ENCODE data around the gene ECHS1. TPM values are rescaled to one million over a fixed set of nuclear protein-coding genes. Genes with fewer than 3 reads are reported as not detected.

ECHS1 gene
- total and polyA plus RNA-seq, 8 donors, result 5.3 to 103 (median 69.2) TPM

DNA sequence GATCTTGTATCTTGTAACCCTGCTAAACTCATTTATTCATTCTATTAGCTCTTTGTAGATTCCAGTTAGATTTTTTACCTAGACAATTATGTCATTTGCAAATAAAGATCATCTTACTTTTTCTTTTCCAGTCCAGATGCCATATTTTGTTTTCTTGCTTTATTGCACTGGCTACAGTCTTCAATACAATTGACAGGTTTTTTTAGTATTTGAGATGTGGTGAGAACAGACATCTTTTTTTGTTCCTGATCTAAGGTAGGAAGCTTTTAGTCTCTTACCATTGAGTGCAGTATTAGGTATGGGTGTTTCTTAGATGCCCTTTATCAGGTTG lies 39.2 kb upstream of the ECHS1 start:
- Histone ChIP-seq H3K4me1 (no peaks in the 10 kb centered on the region), H3K27me3 (no peaks in the 10 kb centered on the region), H3K9me3 (peaks cover 0 to 26% (median 16%) of the 10 kb centered on the region in 4 donors), H3K4me3 (no peak overlapping the region), H3K27ac (no peak overlapping the region), H3K36me3 (peaks cover 21 to 85% (median 83%) of the 10 kb centered on the region in 4 donors)
- DNase-seq, result no peak
- intact Hi-C loops (cut with DNase I; ENCODE audit: low total_unique reads), result no loop called here
- TF ChIP-seq POLR2AphosphoS5 (IDR thresholded peaks at IDR 0.05) (no peak), EP300 (IDR thresholded peaks at IDR 0.05) (no peak), POLR2A (IDR thresholded peaks at IDR 0.05) (no peak)
- TF ChIP-seq, protein P1, sequence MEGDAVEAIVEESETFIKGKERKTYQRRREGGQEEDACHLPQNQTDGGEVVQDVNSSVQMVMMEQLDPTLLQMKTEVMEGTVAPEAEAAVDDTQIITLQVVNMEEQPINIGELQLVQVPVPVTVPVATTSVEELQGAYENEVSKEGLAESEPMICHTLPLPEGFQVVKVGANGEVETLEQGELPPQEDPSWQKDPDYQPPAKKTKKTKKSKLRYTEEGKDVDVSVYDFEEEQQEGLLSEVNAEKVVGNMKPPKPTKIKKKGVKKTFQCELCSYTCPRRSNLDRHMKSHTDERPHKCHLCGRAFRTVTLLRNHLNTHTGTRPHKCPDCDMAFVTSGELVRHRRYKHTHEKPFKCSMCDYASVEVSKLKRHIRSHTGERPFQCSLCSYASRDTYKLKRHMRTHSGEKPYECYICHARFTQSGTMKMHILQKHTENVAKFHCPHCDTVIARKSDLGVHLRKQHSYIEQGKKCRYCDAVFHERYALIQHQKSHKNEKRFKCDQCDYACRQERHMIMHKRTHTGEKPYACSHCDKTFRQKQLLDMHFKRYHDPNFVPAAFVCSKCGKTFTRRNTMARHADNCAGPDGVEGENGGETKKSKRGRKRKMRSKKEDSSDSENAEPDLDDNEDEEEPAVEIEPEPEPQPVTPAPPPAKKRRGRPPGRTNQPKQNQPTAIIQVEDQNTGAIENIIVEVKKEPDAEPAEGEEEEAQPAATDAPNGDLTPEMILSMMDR (IDR thresholded peaks at IDR 0.05), result no peak

DNA sequence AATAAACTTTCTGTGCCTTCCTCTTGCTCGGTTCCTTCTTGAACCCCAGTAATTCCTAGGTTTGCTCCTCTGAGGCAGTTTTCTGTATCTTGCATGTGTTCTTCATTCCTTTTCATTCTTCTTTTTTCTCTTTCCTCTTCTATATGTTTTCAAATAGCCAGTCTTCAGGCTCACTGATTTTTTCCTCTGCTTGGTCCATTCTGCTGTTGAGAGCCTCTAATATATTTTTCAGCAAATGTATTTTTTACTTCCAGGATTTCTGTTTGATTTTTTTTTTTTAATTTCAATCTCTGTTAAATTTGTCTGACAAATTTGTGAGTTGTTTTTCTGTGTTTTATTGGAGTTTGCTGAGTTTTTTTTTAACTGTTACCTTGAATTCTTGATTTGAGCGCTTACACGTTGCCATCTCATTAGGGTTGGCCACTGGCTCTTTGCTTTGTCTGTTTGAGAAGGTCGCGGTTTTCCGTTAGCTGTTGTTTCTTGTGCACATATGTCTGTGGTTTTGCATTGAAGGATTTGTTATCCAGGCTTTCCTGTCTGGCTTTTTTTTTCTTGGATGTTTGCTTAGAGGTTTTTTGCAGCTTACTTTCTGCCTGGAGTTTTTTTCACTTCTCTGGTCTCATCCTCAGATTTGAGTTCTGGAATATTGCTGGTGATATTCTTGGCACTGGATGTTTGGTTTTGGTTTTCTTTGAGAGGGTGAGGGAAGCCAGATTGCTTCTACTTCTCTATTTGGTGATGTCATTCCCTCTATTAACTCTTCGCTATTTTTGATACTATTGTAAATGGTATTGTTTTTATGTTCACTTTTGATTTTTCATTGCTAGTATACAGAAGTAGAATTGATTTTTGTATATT lies 38.6 kb upstream of the ECHS1 start:
- peaks cover 21 to 89% (median 87%) of the 10 kb centered on the region in 4 donors for H3K36me3 ChIP-seq
- no peaks in the 10 kb centered on the region for H3K4me1 ChIP-seq
- DNase-seq, result no peak
- H3K27me3 ChIP-seq, result no peaks in the 10 kb centered on the region
- H3K4me3 ChIP-seq, result no peak overlapping the region
- TF ChIP-seq, protein P1 (IDR thresholded peaks at IDR 0.05), result no peak
- TF ChIP-seq POLR2A (IDR thresholded peaks at IDR 0.05), result no peak
- TF ChIP-seq POLR2AphosphoS5 (IDR thresholded peaks at IDR 0.05), result no peak
- TF ChIP-seq EP300 (IDR thresholded peaks at IDR 0.05), result no peak
- H3K9me3 ChIP-seq, result peaks cover 0 to 26% (median 16%) of the 10 kb centered on the region in 4 donors
- no peak overlapping the region for H3K27ac ChIP-seq
- WGBS, 5 donors, result 95 to 99% (median 98%) methylated on average over 7 of the region's 7 CpGs
- intact Hi-C loops (cut with DNase I; ENCODE audit: low total_unique reads), result no loop called here

DNA sequence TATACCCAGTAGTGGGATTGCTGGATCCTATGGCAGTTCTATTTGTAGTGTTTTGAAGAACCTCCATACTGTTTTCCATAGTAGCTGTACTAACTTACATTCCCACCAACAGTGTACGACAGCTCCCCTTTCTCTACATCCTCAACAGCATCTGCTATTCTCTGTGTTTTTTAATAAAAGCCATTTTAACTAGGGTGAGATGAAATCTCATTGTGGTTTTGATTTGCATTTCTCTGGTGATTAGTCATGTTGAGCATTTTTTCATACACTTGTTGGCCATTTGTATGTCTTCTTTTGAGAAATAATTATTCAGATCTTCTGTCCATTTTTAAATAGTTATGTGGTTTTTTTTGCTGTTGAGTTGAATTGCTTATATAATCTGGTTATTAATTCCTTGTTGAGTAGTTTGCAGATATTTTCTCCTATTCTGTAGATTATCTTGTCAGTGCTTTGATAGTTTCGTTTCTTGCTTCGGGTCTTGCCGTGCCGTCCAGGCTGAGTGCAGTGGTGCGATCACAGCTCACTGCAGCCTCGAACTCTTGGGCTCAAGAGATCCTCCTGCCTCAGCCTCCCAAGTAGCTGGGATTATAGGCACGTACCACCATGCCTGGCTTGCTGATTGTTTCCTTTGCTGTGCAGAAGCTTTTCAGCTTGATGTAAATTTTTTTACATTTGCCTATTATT lies 32.8 kb upstream of the ECHS1 start:
- Histone ChIP-seq H3K27ac (no peak overlapping the region), H3K4me3 (no peak overlapping the region), H3K9me3 (peaks cover 0 to 8% (median 5%) of the 10 kb centered on the region in 4 donors), H3K36me3 (peaks cover 29 to 99% (median 95%) of the 10 kb centered on the region in 4 donors), H3K27me3 (no peaks in the 10 kb centered on the region), H3K4me1 (peaks cover 0 to 3% (median under 1%) of the 10 kb centered on the region in 4 donors)
- TF ChIP-seq POLR2A (IDR thresholded peaks at IDR 0.05) (no peak), POLR2AphosphoS5 (IDR thresholded peaks at IDR 0.05) (no peak), EP300 (IDR thresholded peaks at IDR 0.05) (no peak)
- TF ChIP-seq, protein P1 (IDR thresholded peaks at IDR 0.05), result no peak
- intact Hi-C loops (cut with DNase I; ENCODE audit: low total_unique reads), result no loop called here
- 80 to 96% (median 91%) methylated on average over 8 of the region's 8 CpGs for WGBS, 5 donors
- peak in 1 of 2 donors; percentile 13 for DNase-seq

DNA sequence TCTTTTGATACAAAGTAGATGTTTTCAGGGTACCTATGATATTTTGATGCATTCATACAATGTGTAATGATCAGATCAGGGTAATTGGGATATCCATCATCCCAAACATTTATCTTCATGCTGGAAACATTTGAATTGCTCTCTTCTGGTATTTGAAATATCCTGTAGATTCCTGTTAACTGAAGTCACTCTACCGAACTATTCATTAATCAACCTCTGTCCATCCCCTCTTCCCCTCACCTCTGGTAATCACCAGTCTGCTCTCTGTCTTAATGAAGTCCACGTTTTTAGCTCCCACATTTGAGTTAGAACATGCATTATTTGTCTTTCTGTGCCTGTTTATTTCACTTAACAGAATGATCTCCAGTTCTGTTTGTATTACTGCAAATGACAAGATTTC lies 32.1 kb upstream of the ECHS1 start:
- Histone ChIP-seq H3K4me1 (peaks cover 0 to 11% (median 6%) of the 10 kb centered on the region in 4 donors), H3K4me3 (no peak overlapping the region), H3K27me3 (no peaks in the 10 kb centered on the region), H3K9me3 (peaks cover 0 to under 1% (median 0%) of the 10 kb centered on the region in 4 donors), H3K27ac (no peak overlapping the region), H3K36me3 (peaks cover 22 to 99% (median 95%) of the 10 kb centered on the region in 4 donors)
- no peak for DNase-seq
- 52 to 67% (median 58%) methylated on average over 2 of the region's 2 CpGs for WGBS, 5 donors
- intact Hi-C loops (cut with DNase I; ENCODE audit: low total_unique reads), result no loop called here
- TF ChIP-seq EP300 (IDR thresholded peaks at IDR 0.05) (no peak), POLR2AphosphoS5 (IDR thresholded peaks at IDR 0.05) (no peak), POLR2A (IDR thresholded peaks at IDR 0.05) (no peak)
- TF ChIP-seq, protein P1 (IDR thresholded peaks at IDR 0.05), result no peak

All from stomach (tissue), 9 donors.